ENCODE data around the gene PSME2.

PSME2 gene

GRCh38 chr14:24189059-24189375 lies 42.6 kb upstream of the PSME2 start:
- DNase-seq (ENCODE audit: low spot score), result no peak

GRCh38 chr14:24188251-24189058 lies 42.0 kb upstream of the PSME2 start, which contains the start of gene IPO4:
Gene IPO4 (minus strand): TSS chr14:24188816. CDS start chr14:24188787, 29 bp downstream.
- peak; percentile 98 for DNase-seq (ENCODE audit: low spot score)
- TF ChIP-seq CTCF (IDR thresholded peaks at IDR 0.05; ENCODE audit: extremely low read depth, missing control alignments), result no peak

More at GRCh38 chr14:24189059-24189375, 42.6 kb upstream of the PSME2 start:
- no peak for TF ChIP-seq CTCF (IDR thresholded peaks at IDR 0.05; ENCODE audit: extremely low read depth, missing control alignments)

- TF ChIP-seq CTCF (IDR thresholded peaks at IDR 0.05; ENCODE audit: extremely low read depth, missing control alignments), result no peak
- DNase-seq (ENCODE audit: low spot score), result no peak
Observed at GRCh38 chr14:24187539-24187915, 41.1 kb upstream of the PSME2 start.

- TF ChIP-seq CTCF (IDR thresholded peaks at IDR 0.05; ENCODE audit: extremely low read depth, missing control alignments), result no peak
- no peak for DNase-seq (ENCODE audit: low spot score)
Observed at GRCh38 chr14:24186831-24187538, 40.6 kb upstream of the PSME2 start.

- no peak for TF ChIP-seq CTCF (IDR thresholded peaks at IDR 0.05; ENCODE audit: extremely low read depth, missing control alignments)
- no peak for DNase-seq (ENCODE audit: low spot score)
Observed at GRCh38 chr14:24185741-24186140, 39.3 kb upstream of the PSME2 start.

GRCh38 chr14:24185026-24185425 lies 38.6 kb upstream of the PSME2 start:
- no peak for DNase-seq (ENCODE audit: low spot score)
- no peak for TF ChIP-seq CTCF (IDR thresholded peaks at IDR 0.05; ENCODE audit: extremely low read depth, missing control alignments)

All from GM20000 (cell line).